ENCODE results near the gene APOBEC3C. TPM values are rescaled to one million over a fixed set of nuclear protein-coding genes. Genes with fewer than 3 reads are reported as not detected.
"Not testable (repeated sequence)": the region's sequence is repeated elsewhere in the genome, so short reads cannot be mapped to it uniquely, and the experiment has no call there.

Gene APOBEC3C
- total RNA-seq, 1 donor from 2014 or later: 27.9 TPM

- intact Hi-C loops (cut with DNase I); DNase-seq (ENCODE audit: missing footprints): not testable (repeated sequence)
- peak; percentile 28 for ATAC-seq
Measured at GRCh38 chr22:39013561-39013941, 506 bp upstream of the APOBEC3C start.

DNA sequence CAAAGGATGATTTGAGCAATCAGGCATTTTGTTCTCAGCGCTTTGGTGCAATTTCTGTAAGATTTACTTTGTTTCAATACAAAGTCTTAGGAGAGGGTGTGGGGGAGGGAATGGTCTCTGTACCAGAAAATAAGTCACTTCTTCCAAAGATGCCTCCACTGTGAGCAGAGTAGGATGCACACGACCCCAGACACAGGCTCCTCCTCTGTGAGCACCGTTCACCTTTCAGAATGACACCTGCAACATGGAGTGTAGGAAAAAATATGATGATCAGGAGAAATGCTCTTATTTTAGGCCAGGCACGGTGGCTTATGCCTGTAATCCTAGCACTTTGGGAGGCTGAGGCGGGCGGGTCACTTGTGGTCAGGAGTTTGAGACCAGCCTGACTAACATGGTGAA is 665 bp downstream of the APOBEC3C start:
- ATAC-seq; intact Hi-C loops (cut with DNase I): not testable (repeated sequence)

DNA sequence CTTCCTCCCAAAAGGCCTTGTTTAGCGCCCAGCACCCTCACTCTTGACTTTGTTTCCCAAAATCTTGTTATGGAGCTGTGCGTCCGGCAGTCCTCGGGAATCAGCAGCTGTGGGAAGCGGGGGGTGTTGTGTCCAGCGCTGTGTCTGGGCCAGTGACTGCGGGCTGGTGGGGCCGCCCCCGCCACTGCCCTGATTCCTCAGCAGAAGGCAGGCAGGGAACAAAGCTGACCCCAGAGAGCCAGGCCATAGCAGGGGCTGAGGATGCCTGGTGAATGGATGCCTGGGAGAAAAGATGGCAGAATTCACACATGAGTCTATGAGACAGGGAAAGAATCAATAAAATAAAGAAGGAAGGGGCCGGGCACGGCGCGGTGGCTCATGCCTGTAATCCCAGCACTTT is 2.5 kb downstream of the APOBEC3C start:
- ATAC-seq (no peak), DNase-seq (ENCODE audit: missing footprints) (no peak)
- intact Hi-C loops (cut with DNase I): no loop called here

More for the DNA sequence above, 665 bp downstream of the APOBEC3C start:
- not testable (repeated sequence) for DNase-seq (ENCODE audit: missing footprints)

GRCh38 chr22:39017596-39018365 is 3.7 kb downstream of the APOBEC3C start:
- no peak for ATAC-seq
- intact Hi-C loops (cut with DNase I): no loop called here

DNA sequence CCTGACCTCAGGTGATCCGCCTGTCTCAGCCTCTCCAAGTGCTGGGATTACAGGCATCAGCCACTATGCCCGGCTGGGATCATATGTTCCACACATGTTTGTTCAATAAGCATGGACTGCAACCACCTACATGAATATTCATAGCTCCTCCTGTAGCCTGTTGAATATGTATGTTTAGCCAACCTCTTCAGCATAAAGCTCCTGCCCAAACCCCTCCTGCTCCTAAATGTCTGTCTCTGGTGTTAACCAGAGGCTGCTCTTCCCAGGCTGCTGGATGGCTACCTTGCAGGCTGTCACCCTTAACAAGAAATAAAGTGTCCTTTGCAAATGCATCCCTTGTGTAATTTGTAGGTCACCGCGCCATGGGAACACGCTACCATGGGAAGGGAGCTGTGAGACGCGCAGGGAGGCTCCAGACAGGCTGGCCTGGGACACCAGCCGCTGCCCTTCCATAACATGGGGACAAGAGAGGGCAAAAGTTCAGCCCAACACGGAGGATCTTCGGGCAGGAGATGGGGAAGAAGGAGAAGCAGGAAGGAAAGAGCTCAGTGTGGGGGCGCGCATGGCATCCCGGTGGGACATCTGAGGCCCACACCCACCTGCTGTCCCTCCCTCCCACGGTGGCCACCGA is 6.1 kb downstream of the APOBEC3C start:
- ATAC-seq: peak; percentile 1
- DNase-seq (ENCODE audit: missing footprints); intact Hi-C loops (cut with DNase I): not testable (repeated sequence)

More at GRCh38 chr22:39017596-39018365, 3.7 kb downstream of the APOBEC3C start:
- no peak for DNase-seq (ENCODE audit: missing footprints)

DNA sequence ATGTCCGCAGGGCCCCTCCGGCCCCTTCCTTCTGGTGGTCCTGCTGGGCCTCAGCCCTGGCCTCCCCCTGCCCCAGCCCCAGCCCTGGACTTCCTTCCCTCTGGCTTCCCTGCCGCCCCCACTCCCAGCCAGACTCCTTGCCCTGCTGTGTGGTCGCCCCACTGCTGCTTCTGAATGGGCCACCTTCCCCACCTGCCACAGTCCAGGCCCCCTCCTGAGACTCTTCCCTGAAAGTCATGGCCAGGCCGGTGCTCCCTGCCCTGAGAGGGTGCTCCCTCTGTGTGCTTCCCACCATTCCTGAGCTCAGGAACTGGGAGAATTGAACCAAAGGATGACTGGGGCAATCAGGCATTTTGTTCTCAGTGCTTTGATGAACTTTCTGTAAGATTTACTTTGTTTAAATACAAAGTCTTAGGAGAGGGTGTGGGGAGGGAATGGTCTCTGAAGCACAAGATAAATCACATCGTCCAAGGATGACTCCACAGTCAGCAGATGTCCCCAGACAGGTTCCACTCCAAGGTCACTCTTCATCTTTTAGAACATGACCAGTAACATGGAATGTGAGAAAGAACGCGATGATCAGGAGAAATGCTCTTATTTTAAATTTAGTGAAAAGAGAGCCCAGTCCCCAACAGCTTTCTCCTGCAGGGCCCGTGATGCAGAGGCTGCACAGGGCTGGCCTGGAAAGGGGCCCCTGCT is 7.6 kb downstream of the APOBEC3C start:
- ATAC-seq: peak; percentile 12
- intact Hi-C loops (cut with DNase I): no loop called here
- no peak for DNase-seq (ENCODE audit: missing footprints)

DNA sequence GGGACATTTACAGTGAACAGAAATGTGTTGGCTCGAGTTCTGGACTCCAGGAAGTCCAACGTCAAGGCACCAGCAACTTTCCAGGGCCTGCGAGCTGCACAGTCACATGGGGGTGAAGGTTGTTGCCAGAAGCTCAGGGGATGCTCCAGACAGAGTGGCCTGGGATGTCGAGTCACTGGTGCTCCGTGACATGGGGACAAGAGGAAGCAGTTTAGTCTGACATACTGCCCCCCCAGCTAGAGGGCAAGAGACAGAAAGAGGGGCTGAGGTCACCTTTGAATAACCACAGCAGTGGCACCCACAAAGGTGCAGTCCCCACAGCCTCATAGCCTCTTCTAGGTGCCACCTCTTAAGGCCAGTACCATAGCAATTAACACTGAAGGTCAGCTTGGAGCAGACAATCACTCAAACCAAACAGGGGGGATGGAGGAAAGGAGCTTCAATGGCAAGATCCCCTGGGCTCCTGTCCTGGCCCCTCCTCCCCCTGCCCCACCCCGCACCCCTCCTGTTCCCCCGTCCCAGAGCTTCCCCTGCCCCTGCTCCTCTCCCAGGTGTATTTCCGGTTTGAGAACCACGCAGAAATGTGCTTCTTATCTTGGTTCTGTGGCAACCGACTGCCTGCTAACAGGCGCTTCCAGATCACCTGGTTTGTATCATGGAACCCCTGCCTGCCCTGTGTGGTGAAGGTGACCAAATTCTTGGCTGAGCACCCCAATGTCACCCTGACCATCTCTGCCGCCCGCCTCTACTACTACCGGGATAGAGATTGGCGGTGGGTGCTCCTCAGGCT is 10.7 kb downstream of the APOBEC3C start:
- intact Hi-C loops (cut with DNase I): no loop called here
- DNase-seq (ENCODE audit: missing footprints): no peak
- ATAC-seq: no peak

DNA sequence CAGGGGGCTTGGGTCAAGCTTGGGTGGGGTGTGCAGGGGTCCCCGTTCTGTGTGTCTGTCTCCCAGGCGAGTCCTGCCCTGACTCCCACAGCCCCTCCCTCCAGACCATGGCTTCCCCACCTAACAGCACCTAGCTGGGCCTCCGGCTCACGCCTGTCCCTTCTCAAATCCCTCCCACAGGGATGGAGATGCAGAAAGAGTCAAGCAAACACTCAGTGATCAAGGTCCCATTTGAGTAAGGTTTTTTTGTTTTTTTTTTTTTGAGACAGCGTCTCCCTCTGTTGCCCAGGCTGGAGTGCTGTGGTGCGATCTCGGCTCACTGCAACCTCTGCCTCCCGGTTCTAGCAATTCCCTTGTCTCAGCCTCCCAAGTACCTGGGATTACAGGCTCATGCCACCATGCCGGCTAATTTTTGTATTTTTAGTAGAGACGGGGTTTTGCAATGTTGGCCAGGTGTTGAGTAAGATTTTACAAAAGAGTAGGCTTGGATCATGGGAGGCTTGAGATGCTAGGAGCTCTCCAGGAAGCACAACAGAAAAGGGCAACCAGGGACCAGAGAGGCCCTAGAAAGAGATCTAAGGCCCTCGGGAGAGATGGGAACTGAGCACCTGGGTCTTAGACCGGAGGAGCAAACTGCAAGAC is 12.6 kb downstream of the APOBEC3C start:
- ATAC-seq: no peak
- intact Hi-C loops (cut with DNase I): no loop called here
- no peak for DNase-seq (ENCODE audit: missing footprints)

DNA sequence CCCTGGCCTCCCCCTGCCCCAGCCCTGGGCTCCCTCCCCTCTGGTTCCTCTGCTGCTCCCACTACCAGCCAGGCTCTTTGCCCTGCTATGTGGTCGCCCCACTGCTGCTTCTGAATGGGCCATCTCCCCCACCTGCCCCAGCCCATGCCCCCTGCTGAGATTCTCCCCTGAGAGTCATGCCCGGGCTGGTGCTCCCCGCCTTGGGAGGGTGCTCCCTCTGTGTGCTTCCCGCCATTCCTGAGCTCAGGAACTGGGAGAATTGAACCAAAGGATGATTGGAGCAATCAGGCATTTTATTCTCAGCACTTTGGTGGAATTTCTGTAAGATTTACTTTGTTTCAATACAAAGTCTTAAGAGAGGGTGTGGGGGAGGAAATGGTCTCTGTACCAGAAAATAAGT is 13.7 kb downstream of the APOBEC3C start:
- DNase-seq (ENCODE audit: missing footprints) (no peak), ATAC-seq (no peak)
- intact Hi-C loops (cut with DNase I): no loop called here

- DNase-seq (ENCODE audit: missing footprints) (no peak), ATAC-seq (no peak)
- intact Hi-C loops (cut with DNase I): no loop called here
Measured at GRCh38 chr22:39028281-39028680, 14.2 kb downstream of the APOBEC3C start.

GRCh38 chr22:39029227-39029626 is 15.2 kb downstream of the APOBEC3C start:
- intact Hi-C loops (cut with DNase I): no loop called here
- ATAC-seq: no peak
- no peak for DNase-seq (ENCODE audit: missing footprints)

GRCh38 chr22:39030705-39031104 is 16.6 kb downstream of the APOBEC3C start:
- no peak for DNase-seq (ENCODE audit: missing footprints)
- intact Hi-C loops (cut with DNase I): no loop called here
- no peak for ATAC-seq

DNA sequence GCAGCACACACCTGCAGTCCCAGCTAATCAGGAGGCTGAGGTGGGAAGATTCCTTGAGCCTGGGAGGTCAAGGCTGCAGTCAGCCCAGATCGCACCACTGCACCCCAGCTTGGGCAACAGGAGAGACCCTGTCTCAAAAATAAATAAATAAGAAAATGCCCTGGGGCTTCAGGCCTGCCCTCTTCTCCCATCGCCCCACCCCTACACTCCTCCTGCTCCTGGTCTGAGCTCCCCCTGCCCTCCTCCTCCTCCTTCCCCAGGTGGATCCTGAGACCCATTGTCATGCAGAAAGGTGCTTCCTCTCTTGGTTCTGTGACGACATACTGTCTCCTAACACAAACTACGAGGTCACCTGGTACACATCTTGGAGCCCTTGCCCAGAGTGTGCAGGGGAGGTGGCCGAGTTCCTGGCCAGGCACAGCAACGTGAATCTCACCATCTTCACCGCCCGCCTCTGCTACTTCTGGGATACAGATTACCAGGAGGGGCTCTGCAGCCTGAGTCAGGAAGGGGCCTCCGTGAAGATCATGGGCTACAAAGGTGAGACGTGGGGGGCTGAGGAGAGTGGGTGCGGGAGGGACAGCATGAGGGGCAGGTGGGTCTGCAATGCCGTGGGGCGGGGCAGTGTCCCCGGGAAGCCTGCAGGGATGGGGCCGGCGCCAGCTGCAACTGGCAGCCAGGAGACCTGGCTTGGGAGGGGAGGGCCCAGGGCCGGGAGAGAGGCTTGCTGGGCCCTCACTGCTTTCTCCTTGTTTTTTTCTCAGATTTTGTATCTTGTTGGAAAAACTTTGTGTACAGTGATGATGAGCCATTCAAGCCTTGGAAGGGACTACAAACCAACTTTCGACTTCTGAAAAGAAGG is 17.6 kb downstream of the APOBEC3C start:
- DNase-seq (ENCODE audit: missing footprints); ATAC-seq; intact Hi-C loops (cut with DNase I): not testable (repeated sequence)

- ATAC-seq; intact Hi-C loops (cut with DNase I); DNase-seq (ENCODE audit: missing footprints): not testable (repeated sequence)
Measured at GRCh38 chr22:39037071-39037470, 23.0 kb downstream of the APOBEC3C start.

- intact Hi-C loops (cut with DNase I): no loop called here
- ATAC-seq (no peak), DNase-seq (ENCODE audit: missing footprints) (no peak)
Measured at GRCh38 chr22:39039306-39040126, 25.5 kb downstream of the APOBEC3C start.

DNA sequence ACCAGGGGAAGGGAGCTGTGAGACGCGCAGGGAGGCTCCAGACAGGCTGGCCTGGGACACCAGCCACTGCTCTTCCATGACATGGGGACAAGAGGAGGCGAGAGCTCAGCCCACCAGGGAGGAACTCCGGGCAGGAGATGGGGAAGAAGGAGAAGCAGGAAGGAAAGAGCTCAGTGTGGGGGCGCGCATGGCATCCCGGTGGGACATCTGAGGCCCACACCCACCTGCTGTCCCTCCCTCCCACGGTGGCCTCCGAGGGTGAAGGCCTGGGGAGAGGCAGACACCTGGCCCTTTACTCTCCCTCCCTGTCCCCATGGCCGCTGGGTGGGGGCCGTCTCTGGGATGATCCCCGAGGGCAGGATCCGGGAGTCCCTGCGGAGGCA is 26.1 kb downstream of the APOBEC3C start:
- peak; percentile 19 for ATAC-seq
- intact Hi-C loops (cut with DNase I); DNase-seq (ENCODE audit: missing footprints): not testable (repeated sequence)
